Gastrocnemius medialis (tissue), 4 donors: Measurements from ENCODE around the gene TTC16.

Experiments used
- CTCF ChIP-seq, 5 experiments: fragments of 450-650 bp in 3 of 5; fragments of 200-600 bp in 2 of 5; sonication (generic) in 2 of 5; IDR thresholded peaks in 4 of 5; conservative IDR thresholded peaks in 1 of 5; 1 replicate in 4 of 5; 2 replicates in 1 of 5; pipeline ENCODE4 v1.5.1; 2016 to 2019; ENCODE audit warnings: antibody characterized with exemption in 5 of 5, mild to moderate bottlenecking in 3 of 5, moderate library complexity in 3 of 5
- POLR2A ChIP-seq, 2 donors: fragments of 450-650 bp; IDR thresholded peaks; one replicate each; pipeline ENCODE4 v1.6.1; 2017; ENCODE audit warnings: antibody characterized with exemption in 2 of 2, mild to moderate bottlenecking in 2 of 2, moderate library complexity in 2 of 2

DNA sequence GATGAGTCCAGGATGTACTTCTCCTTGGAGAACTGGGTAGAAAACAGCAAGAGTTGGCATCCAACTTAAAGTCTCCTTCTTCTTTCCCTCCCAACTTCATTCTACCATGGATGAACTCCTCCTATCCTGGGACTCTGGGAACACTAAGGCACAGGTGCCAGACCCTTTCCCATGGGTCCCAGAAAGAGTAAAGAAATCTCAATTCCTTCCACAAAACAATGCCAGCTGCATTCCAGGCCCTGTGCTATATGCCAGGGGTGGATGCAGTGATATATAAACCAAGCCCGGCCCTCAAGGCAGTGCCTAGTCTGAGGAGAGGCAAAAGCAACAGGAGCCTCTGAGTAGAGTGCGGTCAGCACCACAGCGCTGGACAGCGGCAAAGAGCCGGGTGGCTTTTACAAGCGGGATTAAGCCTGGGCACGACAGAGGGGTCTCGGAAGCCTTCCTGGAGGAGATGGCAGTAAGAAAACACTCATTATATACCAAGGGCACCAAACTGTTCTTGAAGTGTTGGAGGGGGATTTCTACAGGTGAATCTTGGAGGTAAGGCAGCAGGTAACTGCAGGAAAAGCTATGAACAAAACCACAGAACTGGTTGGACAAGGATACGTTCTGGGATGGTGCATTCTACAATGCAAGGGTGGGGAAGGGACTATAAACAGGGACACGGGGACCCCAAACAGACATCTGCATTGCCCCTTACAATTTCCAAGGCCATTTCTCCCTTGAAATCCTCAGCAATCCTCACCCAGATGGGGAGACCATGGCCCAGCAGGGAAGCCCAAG lies 35.6 kb downstream of the TTC16 start:
- TF ChIP-seq POLR2A (IDR thresholded peaks at IDR 0.05) (no peak), CTCF (IDR thresholded peaks at IDR 0.05 in 4 of 5, conservative IDR thresholded peaks at IDR 0.05 in 1 of 5) (no peak)
